ENCODE results near the gene CHMP2A.

- no peak for TF ChIP-seq POLR2AphosphoS5 (IDR thresholded peaks at IDR 0.05)
- no peak for TF ChIP-seq POLR2A (IDR thresholded peaks at IDR 0.05)
- TF ChIP-seq, protein P1, sequence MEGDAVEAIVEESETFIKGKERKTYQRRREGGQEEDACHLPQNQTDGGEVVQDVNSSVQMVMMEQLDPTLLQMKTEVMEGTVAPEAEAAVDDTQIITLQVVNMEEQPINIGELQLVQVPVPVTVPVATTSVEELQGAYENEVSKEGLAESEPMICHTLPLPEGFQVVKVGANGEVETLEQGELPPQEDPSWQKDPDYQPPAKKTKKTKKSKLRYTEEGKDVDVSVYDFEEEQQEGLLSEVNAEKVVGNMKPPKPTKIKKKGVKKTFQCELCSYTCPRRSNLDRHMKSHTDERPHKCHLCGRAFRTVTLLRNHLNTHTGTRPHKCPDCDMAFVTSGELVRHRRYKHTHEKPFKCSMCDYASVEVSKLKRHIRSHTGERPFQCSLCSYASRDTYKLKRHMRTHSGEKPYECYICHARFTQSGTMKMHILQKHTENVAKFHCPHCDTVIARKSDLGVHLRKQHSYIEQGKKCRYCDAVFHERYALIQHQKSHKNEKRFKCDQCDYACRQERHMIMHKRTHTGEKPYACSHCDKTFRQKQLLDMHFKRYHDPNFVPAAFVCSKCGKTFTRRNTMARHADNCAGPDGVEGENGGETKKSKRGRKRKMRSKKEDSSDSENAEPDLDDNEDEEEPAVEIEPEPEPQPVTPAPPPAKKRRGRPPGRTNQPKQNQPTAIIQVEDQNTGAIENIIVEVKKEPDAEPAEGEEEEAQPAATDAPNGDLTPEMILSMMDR (IDR thresholded peaks at IDR 0.05) = no peak
Measured at GRCh38 chr19:58551123-58551497, 3.8 kb downstream of the CHMP2A start.

Measured in breast epithelium (tissue), 3 donors.